ENCODE results near the gene CTPS2.

- no peak for TF ChIP-seq CTCF (conservative IDR thresholded peaks at IDR 0.05; ENCODE audit: low read depth, low read length)
- no peak for TF ChIP-seq EZH2phosphoT487 (IDR thresholded peaks at IDR 0.05; ENCODE audit: borderline replicate concordance, low read length)
- no peak for TF ChIP-seq EZH2 (IDR thresholded peaks at IDR 0.05; ENCODE audit: low read length, unreplicated experiment)
Observed at GRCh38 chrX:16604337-16604736, 108.1 kb downstream of the CTPS2 start.
